ENCODE data around the gene ABCC6.
"Not testable (repeated sequence)": the region's sequence is repeated elsewhere in the genome, so short reads cannot be mapped to it uniquely, and the experiment has no call there.

Gene ABCC6

GRCh38 chr16:16161319-16161718 is 62.0 kb downstream of the ABCC6 start:
- no peak for DNase-seq (ENCODE audit: low spot score)

- no peak for DNase-seq (ENCODE audit: low spot score)
Observed at GRCh38 chr16:16159662-16160061, 63.6 kb downstream of the ABCC6 start.

- DNase-seq (ENCODE audit: low spot score) = no peak
Observed at GRCh38 chr16:16158741-16159374, 64.4 kb downstream of the ABCC6 start.

- no peak for DNase-seq (ENCODE audit: low spot score)
Observed at GRCh38 chr16:16158082-16158658, 65.1 kb downstream of the ABCC6 start.

GRCh38 chr16:16157166-16157565 is 66.1 kb downstream of the ABCC6 start:
- DNase-seq (ENCODE audit: low spot score) = no peak

- no peak for DNase-seq (ENCODE audit: low spot score)
Observed at GRCh38 chr16:16155234-16155633, 68.1 kb downstream of the ABCC6 start.

- DNase-seq (ENCODE audit: low spot score) = no peak
Observed at GRCh38 chr16:16154281-16154951, 68.9 kb downstream of the ABCC6 start.

- not testable (repeated sequence) for DNase-seq (ENCODE audit: low spot score)
Observed at GRCh38 chr16:16153000-16153399, 70.3 kb downstream of the ABCC6 start.

- DNase-seq (ENCODE audit: low spot score) = no peak
Observed at GRCh38 chr16:16151315-16151714, 72.0 kb downstream of the ABCC6 start.

GRCh38 chr16:16150878-16151152 is 72.5 kb downstream of the ABCC6 start:
- DNase-seq (ENCODE audit: low spot score) = no peak

- DNase-seq (ENCODE audit: low spot score) = no peak
Observed at GRCh38 chr16:16150117-16150877, 73.0 kb downstream of the ABCC6 start.

GRCh38 chr16:16149710-16150116 is 73.6 kb downstream of the ABCC6 start:
- DNase-seq (ENCODE audit: low spot score) = no peak

- DNase-seq (ENCODE audit: low spot score) = no peak
Observed at GRCh38 chr16:16148755-16149154, 74.5 kb downstream of the ABCC6 start.

- DNase-seq (ENCODE audit: low spot score) = peak; percentile 57
Observed at GRCh38 chr16:16148000-16148599, 75.2 kb downstream of the ABCC6 start.

GRCh38 chr16:16147316-16147999 is 75.8 kb downstream of the ABCC6 start:
- no peak for DNase-seq (ENCODE audit: low spot score)

- DNase-seq (ENCODE audit: low spot score) = no peak
Observed at GRCh38 chr16:16146380-16147315, 76.6 kb downstream of the ABCC6 start.

GRCh38 chr16:16145286-16145685 is 78.0 kb downstream of the ABCC6 start:
- no peak for DNase-seq (ENCODE audit: low spot score)

- DNase-seq (ENCODE audit: low spot score) = no peak
Observed at GRCh38 chr16:16144416-16144815, 78.9 kb downstream of the ABCC6 start.

- no peak for DNase-seq (ENCODE audit: low spot score)
Observed at GRCh38 chr16:16143931-16144330, 79.4 kb downstream of the ABCC6 start.

- peak; percentile 63 for DNase-seq (ENCODE audit: low spot score)
Observed at GRCh38 chr16:16143038-16143763, 80.1 kb downstream of the ABCC6 start.

All from NAMALWA (cell line).